WERI-Rb-1 (cell line): ENCODE data around the gene LOXHD1.

ENCODE experiments used
- DNase-seq: peaks from one replicate; pipeline ENCODE4 v3.0.0-alpha.2; 2020
- H3K27ac ChIP-seq: fragments of 250-450 bp; sonication (Bioruptor Pico); 2 replicates; pipeline ENCODE4 v1.5.1; 2020; ENCODE audit warnings: mild to moderate bottlenecking, moderate library complexity
- H3K27me3 ChIP-seq: fragments of 250-450 bp; sonication (Bioruptor Pico); 2 replicates; pipeline ENCODE4 v1.5.1; 2021; ENCODE audit warnings: mild to moderate bottlenecking, low read depth, moderate library complexity; ENCODE audit not compliant: insufficient read depth, severe bottlenecking
- H3K36me3 ChIP-seq: fragments of 250-450 bp; sonication (Bioruptor Pico); 2 replicates; pipeline ENCODE4 v1.5.1; 2020; ENCODE audit warnings: mild to moderate bottlenecking, moderate library complexity
- H3K4me3 ChIP-seq: 2 replicates; pipeline ENCODE4 v1.5.1; 2011; ENCODE audit warnings: low read depth, mild to moderate bottlenecking, control low read depth, low read length
- H3K9me3 ChIP-seq: fragments of 250-450 bp; sonication (Bioruptor Pico); 2 replicates; pipeline ENCODE4 v1.5.1; 2021; ENCODE audit warnings: mild to moderate bottlenecking, moderate library complexity; ENCODE audit not compliant: severe bottlenecking
- TF ChIP-seq, protein P1 (sequence below): IDR thresholded peaks from 2 replicates; pipeline ENCODE4 v1.5.1; 2011; ENCODE audit warnings: low read depth, mild to moderate bottlenecking, control low read depth, inconsistent platforms, low read length

Gene LOXHD1

DNA sequence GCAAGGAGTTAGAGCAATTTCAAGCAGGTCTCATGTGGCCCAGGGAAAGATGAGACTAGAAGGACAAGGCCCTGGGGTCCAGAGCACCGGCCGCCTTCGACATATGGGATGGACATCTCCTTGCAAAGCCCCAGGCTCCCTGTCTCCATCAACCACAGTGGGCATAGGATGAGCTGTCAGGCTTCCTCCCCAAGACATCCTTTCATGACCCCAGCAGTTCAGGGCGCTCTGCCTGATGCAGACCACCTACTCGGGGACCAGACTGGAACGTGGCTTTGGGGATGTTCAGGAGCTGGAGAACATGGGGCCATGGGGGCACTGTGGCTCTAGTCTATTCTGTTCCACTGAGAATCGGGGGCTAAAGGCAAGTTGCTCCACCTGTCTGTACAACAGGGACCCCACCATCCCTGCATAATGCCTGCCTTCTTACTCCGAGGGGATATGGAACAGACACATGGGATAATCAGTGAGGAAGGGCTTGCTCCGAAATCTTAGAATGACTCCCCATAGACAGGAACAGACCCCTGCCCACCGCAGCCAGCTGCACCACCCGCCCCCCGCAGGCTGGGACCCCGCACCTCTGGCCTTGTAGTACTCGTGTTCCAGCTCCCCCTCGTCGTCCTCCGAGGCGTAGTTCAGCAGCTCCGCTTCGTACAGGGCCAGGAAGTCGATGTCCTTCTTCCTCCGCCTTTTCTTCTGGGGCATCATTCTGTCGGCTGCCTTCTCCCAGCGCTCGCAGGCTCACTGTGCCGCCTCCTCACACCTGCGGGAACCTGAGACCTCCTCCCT, 500 bp downstream of the LOXHD1 start:
- Histone ChIP-seq H3K27ac (no peak overlapping the region), H3K36me3 (no peaks in the 10 kb centered on the region), H3K9me3 (no peaks in the 10 kb centered on the region), H3K27me3 (no peaks in the 10 kb centered on the region), H3K4me3 (no peak overlapping the region)
- no peak for DNase-seq
- TF ChIP-seq, protein P1, sequence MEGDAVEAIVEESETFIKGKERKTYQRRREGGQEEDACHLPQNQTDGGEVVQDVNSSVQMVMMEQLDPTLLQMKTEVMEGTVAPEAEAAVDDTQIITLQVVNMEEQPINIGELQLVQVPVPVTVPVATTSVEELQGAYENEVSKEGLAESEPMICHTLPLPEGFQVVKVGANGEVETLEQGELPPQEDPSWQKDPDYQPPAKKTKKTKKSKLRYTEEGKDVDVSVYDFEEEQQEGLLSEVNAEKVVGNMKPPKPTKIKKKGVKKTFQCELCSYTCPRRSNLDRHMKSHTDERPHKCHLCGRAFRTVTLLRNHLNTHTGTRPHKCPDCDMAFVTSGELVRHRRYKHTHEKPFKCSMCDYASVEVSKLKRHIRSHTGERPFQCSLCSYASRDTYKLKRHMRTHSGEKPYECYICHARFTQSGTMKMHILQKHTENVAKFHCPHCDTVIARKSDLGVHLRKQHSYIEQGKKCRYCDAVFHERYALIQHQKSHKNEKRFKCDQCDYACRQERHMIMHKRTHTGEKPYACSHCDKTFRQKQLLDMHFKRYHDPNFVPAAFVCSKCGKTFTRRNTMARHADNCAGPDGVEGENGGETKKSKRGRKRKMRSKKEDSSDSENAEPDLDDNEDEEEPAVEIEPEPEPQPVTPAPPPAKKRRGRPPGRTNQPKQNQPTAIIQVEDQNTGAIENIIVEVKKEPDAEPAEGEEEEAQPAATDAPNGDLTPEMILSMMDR = no peak

DNA sequence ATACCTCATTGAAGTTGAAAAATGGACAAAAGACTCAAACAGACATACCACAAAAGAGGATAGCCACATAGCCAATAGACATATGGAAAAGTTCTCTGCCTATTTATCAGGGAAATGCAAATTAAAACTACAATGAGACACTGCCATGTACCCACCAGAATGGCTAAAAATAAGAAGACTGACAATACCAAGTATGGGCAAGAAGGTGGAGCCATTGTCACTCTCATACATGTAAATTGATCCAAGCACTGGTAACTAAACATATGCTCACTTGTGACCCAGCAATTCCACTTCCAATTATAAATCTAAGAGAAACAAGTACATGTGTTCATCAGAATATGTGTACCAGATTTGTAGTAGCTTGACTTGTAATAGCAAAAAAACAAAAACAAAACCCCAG, 4.6 kb downstream of the LOXHD1 start:
- no peaks in the 10 kb centered on the region for H3K9me3 ChIP-seq
- H3K4me3 ChIP-seq = no peak overlapping the region
- no peaks in the 10 kb centered on the region for H3K27me3 ChIP-seq
- TF ChIP-seq, protein P1 = no peak
- H3K27ac ChIP-seq = no peak overlapping the region
- DNase-seq = no peak
- H3K36me3 ChIP-seq = no peaks in the 10 kb centered on the region

DNA sequence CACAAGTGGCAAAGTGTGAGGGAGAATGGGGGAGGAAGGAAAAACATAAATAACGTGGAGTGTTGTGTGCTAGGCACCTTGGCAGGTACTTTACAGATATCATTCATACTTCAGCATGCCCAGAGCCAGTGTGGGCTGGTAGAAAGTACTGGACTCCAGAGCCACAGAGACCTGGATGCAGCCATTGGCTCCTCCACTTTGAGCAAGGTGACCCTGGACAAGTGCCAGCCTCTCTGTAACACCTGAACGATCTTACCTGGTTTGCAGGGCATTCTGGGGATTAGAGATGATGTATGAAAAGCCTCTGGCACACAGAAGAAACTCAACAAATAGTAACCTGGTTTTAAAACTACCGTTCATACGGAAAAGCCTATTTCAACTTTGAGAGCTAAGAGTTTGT, 6.3 kb downstream of the LOXHD1 start:
- Histone ChIP-seq H3K27me3 (no peaks in the 10 kb centered on the region), H3K27ac (no peak overlapping the region), H3K9me3 (no peaks in the 10 kb centered on the region), H3K4me3 (no peak overlapping the region), H3K36me3 (no peaks in the 10 kb centered on the region)
- DNase-seq = no peak
- TF ChIP-seq, protein P1 = no peak

DNA sequence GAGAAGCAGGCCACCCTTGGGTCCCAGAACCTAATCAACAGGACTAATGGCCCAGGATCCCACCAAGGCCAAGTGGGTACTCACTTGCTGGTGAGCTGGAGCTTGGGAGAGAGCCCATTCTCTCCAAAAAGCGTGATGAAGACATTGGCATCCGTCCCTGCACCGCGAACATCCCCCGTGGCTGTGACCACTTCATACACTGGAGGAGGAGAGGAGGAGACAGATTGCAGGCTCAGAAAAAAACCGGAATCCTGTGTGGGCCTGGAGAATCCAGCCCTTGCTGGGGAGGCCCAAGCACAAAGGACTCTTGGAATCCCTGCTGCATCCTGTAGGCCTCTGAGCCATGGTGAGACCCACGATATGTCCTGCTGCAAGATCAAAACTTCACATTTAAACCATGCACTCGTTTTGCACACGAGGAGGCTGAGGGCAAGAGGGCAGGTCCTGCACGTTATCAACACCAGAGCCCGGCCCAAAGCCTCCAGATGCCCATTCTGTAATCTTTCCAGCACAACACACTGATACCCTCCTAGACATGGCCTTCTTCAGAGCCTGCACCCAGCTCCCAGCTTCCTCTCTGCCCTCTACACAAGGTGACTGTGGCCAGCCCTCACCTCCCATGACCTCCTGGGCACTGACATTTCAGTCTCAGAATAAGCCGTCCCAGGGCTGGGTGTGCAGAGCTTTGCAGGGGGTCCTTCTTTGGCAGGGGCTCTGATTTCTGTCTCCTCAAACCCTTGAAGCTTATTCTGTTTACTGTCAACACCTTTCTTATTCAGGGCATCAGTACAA, 7.8 kb downstream of the LOXHD1 start:
- Histone ChIP-seq H3K27me3 (no peaks in the 10 kb centered on the region), H3K36me3 (no peaks in the 10 kb centered on the region), H3K9me3 (no peaks in the 10 kb centered on the region), H3K27ac (no peak overlapping the region), H3K4me3 (no peak overlapping the region)
- TF ChIP-seq, protein P1 = no peak
- no peak for DNase-seq

DNA sequence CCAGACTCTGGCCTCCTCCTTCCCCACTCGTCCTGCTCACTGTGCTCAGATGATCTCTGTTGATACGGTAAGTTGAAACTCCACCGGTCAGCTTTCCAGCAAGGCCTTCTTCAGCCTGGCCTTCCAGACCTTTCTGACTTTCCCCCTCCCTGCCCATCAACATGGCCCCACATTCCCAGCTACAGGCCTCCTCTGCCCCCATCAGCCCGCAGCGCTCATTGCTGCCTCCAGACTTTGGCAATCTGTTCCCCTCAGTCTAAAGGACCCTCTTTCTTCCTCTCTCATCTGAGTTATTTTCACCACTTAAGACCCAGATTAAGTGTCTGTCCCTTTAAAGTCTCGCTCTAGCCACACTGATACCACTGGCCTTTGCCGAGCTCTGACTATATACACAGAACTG, 10.6 kb downstream of the LOXHD1 start:
- no peak overlapping the region for H3K4me3 ChIP-seq
- TF ChIP-seq, protein P1 = peak; percentile 63
- H3K27ac ChIP-seq = no peak overlapping the region
- H3K36me3 ChIP-seq = no peaks in the 10 kb centered on the region
- no peak for DNase-seq
- no peaks in the 10 kb centered on the region for H3K27me3 ChIP-seq
- H3K9me3 ChIP-seq = no peaks in the 10 kb centered on the region
